Esophagus squamous epithelium (tissue), 4 donors: Measurements from ENCODE around the gene LRP2.
A peak's percentile ranks its signal among the peaks of the same experiment; 100 is the strongest.

ENCODE experiments used
- POLR2A ChIP-seq, 4 donors: fragments of 450-650 bp; IDR thresholded peaks; one replicate each; pipeline ENCODE4 v1.6.1; 2017; ENCODE audit warnings: antibody characterized with exemption in 4 of 4, mild to moderate bottlenecking in 4 of 4, moderate library complexity in 3 of 4
- TF ChIP-seq, protein P1 (sequence below), 6 experiments: fragments of 450-650 bp in 4 of 6; fragments of 200-600 bp in 2 of 6; sonication (generic) in 2 of 6; IDR thresholded peaks; one replicate each; pipeline ENCODE4 v1.5.1; 2016 to 2019; ENCODE audit warnings: antibody characterized with exemption in 6 of 6, mild to moderate bottlenecking in 4 of 6, moderate library complexity in 4 of 6

- TF ChIP-seq, protein P1, sequence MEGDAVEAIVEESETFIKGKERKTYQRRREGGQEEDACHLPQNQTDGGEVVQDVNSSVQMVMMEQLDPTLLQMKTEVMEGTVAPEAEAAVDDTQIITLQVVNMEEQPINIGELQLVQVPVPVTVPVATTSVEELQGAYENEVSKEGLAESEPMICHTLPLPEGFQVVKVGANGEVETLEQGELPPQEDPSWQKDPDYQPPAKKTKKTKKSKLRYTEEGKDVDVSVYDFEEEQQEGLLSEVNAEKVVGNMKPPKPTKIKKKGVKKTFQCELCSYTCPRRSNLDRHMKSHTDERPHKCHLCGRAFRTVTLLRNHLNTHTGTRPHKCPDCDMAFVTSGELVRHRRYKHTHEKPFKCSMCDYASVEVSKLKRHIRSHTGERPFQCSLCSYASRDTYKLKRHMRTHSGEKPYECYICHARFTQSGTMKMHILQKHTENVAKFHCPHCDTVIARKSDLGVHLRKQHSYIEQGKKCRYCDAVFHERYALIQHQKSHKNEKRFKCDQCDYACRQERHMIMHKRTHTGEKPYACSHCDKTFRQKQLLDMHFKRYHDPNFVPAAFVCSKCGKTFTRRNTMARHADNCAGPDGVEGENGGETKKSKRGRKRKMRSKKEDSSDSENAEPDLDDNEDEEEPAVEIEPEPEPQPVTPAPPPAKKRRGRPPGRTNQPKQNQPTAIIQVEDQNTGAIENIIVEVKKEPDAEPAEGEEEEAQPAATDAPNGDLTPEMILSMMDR (IDR thresholded peaks at IDR 0.05): peak in 1 of 6 experiments; percentile 29
- no peak for TF ChIP-seq POLR2A (IDR thresholded peaks at IDR 0.05)
Observed at GRCh38 chr2:169275696-169276444, 86.5 kb downstream of the LRP2 start.
